NCI-H146 treated with DMSO at 0.1 percent for 48 hours (cell line): Measurements from ENCODE around the gene GIT1.
"Not testable (repeated sequence)": the region's sequence is repeated elsewhere in the genome, so short reads cannot be mapped to it uniquely, and the experiment has no call there.

ENCODE experiments used
- DNase-seq: peaks from one replicate; lab custom pipeline; 2025; ENCODE audit not compliant: unreplicated experiment; lab: John Stamatoyannopoulos, UW

GIT1 gene

GRCh38 chr17:29568331-29569244 lies 20.9 kb downstream of the GIT1 start, which contains the start of gene TP53I13:
TSS of gene TP53I13 (plus strand) at chr17:29568701. CDS start at chr17:29568759, 58 bp downstream.
- DNase-seq = peak; percentile 46

- peak; percentile 46 for DNase-seq
Measured at GRCh38 chr17:29567554-29568330, 21.7 kb downstream of the GIT1 start.

DNA sequence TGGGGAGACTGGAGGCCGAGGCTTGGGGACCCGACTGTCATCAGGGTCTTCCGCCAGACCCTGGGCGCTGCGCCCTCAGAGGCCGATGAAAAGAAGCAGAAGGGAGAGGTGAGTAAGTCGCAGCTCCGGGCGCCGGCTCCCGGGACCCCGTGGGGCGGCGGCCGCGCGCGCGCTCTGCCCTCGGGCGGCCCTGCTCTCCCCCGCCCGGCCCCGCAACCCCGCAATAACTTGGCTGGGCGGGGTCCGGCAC lies 22.2 kb downstream of the GIT1 start:
- DNase-seq = no peak

- peak; percentile 43 for DNase-seq
Measured at GRCh38 chr17:29566473-29567303, 22.8 kb downstream of the GIT1 start, which contains the start of gene ABHD15. TSS of gene ABHD15 (minus strand) at chr17:29567037. CDS start at chr17:29566966, 71 bp downstream.

DNA sequence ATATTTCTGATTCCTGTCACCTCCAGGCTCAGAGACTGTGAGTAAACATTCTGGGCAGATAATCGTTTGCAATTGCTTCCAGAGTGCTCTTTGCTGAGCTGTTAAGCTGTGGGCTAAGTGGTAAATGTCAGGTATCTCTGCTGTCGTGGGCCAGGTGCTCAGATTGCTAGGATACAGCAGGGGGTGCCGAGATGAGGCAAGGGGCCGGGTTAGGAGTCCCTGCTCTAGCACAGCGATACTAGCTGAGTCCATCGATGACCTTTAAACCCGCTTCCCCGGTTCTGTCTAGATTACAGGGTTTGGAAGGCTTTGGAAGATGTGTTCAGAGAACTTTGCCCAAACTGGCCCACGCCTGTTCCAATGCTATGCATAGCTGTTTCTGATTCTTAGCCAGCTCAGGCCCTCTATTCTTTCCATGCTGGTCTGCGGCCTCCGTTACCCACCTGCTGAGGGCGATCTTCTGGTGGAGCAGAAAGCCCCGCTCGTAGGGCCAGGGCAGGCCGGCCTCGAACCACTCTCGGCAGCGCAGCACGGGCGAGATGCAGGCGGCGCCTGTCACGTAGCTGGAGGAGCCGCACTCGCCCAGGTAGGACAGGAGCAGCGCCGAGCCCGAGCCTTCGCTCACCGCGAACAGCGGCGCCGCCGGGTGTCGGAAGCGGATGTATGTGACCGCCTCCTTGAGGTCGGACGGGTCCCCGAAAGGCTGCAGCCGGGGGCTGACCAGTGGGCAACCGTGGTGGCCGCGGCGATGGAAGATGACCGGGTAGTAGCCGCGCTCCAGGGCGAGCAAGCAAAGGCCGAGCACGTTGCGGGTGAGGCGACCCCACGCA lies 23.6 kb downstream of the GIT1 start:
- peak; percentile 70 for DNase-seq

DNA sequence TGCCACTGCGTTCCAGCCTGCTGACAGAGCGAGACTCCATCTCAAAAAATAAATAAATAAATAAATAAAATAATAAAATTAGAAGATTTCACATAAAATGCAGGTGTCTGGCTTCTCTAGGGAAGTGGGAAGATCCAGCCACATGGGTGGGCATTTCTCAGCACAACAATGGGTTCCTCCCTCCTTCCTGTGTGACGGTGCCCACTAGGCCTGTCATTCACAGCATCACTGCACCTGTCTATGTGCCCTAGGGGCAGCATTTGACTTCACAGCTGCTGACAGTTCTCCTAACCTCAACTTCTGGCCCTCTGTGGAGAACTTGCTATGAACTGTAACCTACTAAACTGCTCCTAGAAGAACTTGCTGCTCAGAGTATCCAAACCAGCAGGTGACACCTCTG lies 25.6 kb downstream of the GIT1 start:
- no peak for DNase-seq

- no peak for DNase-seq
Measured at GRCh38 chr17:29562615-29563014, 26.8 kb downstream of the GIT1 start.

DNA sequence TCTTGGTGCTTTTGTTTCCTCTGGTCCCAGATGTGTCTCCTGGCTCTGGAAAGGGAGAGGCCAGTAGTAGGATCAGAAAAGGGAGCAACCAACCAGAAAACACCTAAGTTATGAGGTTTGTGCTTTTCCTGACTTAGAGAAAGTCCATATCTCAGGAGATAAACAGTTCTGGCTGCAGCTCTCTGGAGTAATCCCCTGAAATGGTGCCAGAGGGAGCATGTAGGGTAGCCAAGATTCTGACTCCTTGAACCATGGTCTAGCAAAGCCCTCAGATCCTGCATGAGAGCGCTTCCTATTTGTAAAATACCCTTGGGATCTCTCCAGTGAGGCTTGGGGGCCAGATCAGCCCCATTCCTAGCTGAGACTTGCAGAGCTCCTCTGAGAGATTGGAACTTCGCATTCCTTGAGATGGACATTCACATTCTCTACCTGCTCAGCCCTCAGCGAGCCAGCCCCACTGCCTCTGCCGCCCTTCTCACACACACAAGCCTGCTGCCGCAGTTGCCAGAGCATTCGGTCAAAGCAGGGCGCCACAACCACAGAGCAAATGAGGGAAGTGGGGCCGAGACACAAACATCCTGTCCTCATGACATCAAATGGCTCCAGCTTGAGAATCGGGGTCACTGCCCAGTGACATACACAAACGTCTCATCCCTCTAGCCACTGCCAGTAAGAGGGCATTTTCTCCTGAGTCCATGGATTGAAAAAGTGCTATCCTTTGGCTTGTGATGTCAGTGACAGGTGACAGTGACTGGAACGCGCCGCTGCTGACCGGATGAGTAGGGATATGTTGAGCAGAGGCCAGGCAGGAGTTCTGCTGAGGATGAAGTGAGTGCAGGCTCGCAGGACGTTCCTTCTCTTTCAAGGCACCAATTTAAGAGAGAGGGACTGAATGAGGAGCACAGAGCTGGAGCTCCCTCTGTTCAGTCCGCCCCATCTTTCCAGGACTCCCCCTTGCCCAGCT lies 27.6 kb downstream of the GIT1 start:
- DNase-seq = no peak

DNA sequence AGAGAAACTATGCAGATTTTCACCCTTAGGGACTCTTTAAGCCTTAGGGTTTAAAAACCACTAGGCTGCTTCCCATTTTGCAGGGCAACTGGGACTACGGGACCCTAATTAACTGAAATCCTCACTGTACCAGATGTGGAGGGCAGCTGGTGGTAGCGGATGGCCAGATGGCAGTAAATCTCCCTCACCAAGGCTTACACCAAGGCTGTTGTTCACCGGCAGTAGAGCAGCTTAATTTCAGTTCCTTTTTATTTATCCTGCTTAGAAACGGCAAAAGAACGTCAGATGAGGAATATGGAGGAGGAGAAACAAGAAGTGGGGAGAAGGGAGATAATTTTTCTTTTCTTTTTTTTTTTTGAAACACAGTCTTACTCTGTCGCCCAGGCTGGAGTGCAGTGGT lies 29.1 kb downstream of the GIT1 start:
- no peak for DNase-seq

DNA sequence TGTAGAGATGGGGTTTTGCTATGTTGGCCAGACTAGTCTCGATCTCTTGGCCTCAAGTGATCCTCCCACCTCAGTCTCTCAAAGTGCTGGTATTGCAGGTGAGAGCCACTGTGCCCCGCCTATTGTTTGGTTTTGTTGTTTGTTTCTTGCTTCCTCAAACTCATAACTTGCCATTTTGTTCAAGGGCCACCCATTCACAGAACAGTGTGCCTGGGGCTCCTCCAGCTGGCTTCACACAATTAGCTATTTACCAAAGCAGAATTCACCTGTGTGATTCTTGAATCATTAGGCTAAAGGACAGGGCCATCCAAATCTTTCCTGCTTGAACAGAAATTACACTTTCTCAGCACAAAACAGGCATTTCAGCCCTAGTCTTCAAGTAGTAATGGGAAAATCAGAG lies 29.8 kb downstream of the GIT1 start:
- no peak for DNase-seq

- not testable (repeated sequence) for DNase-seq
Measured at GRCh38 chr17:29558139-29558538, 31.3 kb downstream of the GIT1 start.

DNA sequence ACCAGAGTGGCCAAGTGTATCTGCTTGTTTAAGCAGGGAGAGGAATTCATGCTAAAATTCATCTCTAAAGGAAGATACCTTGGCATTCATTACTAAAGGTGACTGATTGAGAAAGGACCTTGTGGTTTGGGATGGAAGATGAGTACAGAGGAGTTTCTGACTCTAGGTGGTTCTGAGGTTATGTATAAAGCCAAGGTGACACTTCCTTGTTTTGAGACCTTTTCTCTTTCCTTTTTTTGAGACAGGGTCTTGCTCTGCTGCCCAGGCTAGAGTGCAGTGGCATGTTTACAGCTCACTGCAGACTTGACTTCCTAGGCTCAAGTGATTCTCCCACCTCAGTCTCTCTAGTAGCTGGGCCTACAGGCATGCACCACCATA lies 31.7 kb downstream of the GIT1 start:
- DNase-seq = no peak

GRCh38 chr17:29557085-29557738 lies 32.2 kb downstream of the GIT1 start:
- DNase-seq = no peak

DNA sequence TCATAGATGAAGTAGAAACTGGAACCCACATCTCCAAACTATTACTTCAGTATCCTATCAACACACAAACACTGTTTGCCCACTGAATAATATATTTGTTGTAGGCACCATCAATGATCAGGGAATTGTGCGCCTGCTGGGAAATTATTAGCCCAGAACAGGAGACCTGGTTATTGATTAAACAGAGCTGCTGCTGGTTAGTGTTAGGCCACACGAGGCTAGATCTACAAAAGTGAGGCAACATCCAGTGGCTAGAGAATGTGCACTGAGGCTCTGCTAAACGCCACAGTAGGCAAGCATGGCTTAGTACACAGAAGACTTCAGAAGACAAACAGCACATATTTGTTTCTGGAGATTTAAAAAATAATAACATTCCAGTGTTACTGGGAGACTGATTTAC lies 33.6 kb downstream of the GIT1 start:
- no peak for DNase-seq

GRCh38 chr17:29549177-29549923 lies 40.1 kb downstream of the GIT1 start:
- no peak for DNase-seq

GRCh38 chr17:29546830-29547229 lies 42.6 kb downstream of the GIT1 start:
- no peak for DNase-seq

DNA sequence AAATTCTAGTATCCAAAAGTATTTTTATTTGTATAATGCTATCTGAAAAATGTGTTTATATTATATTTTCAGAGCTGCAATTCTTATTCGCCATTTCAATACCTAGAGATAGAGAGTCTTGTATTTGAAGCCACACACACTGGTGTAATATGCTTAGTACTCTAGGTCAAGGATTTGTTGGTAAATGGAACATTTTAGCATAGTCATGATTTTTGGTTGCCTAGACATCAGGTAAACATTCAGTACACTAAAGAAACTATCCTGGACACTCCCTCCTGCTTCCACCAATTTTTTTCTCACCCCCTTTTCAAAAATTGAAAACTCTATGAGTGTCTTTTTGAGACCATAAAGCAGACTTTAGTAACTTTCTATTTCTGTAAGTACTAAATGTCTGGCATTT lies 43.4 kb downstream of the GIT1 start:
- no peak for DNase-seq

DNA sequence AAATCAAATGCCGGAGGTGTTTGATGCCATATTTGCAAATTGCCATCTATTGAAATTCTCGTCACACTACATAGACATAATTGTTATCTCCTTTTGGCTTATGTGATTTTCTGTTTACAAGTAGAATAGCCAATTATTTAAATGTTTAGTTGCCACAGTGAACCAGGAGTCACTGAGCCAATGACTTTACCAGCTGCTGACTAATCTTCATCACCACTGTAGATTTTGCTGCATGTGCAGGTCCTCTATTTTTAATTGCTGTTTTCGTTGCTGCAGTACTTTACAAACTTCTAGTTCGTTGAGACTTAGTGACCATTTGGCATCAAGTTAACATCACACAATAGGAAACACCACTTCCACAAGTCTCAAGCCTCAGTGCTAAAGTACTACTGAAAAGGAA lies 45.4 kb downstream of the GIT1 start:
- no peak for DNase-seq
